SH-SY5Y (cell line): ENCODE measurements around the gene PROCR.

Source experiments
- GATA2 ChIP-seq: IDR thresholded peaks from 2 replicates; pipeline ENCODE4 v1.6.1; 2011; ENCODE audit warnings: mild to moderate bottlenecking, low read depth, low read length
- GATA3 ChIP-seq: IDR thresholded peaks from 2 replicates; pipeline ENCODE4 v1.6.1; 2011; ENCODE audit warnings: low read depth, mild to moderate bottlenecking, low read length, moderate library complexity

DNA sequence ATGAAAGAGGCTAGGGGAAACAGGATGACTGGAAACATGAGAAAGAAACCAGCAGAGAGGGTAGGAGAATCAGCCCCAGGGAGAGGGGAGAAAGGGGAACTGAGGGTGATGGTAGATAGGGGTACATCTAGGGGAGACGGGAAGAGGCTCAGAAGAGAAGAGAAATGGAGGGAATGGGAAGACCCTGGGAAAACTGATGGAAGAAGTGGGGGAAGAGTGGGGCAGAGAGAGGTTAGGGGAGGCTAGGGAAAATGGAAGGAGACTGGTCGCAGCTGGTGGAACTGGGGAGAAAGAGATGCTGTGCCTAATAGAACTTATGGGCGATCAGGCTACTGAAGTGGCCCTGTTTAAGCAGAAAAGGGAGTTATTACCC, 548 bp downstream of the PROCR start:
- TF ChIP-seq GATA2, result no peak
- no peak for TF ChIP-seq GATA3
